Measurements from ENCODE around the gene SCN3A. TPM values are rescaled to one million over a fixed set of nuclear protein-coding genes. Genes with fewer than 3 reads are reported as not detected.

SCN3A gene
- total RNA-seq, 1 experiment from 2014 or later, result 1.5 TPM

DNA sequence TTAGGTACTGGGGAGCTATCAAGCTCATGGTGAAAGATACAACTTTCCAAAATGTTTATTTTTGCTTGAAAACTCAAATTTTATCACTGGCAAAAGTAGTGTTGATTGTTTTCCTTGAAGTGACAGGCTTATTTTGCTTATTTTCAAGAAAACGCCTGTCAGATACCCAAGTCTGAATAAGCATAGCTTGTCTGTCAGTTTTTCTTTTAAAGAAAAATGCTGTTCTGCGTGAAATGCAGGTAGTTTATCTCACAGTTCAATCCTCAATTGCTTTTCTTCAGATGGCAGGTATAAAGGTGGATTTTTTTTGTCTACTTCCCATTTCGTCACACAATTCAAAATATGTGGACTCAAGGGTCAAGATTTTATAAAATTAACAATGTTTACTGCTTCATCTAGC lies 145.9 kb downstream of the SCN3A start:
- DNase-seq (ENCODE audit: low read depth), result no peak

DNA sequence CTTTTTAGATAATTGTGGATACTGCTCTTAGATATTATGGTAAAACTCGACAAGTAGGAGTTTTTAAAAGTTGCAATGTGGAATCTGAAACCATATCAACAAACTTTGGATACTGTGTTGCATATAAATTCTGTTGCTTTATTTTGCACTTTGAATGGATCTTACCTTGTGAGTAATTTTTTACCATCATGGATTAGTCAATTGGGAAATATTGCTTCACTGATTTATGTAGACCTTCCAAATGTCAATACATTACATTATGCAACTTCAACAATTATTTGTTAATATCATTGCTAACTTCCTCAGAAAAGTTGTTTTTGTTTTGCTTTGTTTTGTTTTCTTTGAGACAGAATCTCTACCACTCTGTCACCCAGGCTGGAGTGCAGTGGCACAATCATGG lies 146.5 kb downstream of the SCN3A start:
- no peak for DNase-seq (ENCODE audit: low read depth)

- no peak for DNase-seq (ENCODE audit: low read depth)
These were observed 147.3 kb downstream of the SCN3A start for GRCh38 chr2:165056564-165056963.

GRCh38 chr2:165055082-165055851 lies 148.6 kb downstream of the SCN3A start:
- no peak for DNase-seq (ENCODE audit: low read depth)

DNA sequence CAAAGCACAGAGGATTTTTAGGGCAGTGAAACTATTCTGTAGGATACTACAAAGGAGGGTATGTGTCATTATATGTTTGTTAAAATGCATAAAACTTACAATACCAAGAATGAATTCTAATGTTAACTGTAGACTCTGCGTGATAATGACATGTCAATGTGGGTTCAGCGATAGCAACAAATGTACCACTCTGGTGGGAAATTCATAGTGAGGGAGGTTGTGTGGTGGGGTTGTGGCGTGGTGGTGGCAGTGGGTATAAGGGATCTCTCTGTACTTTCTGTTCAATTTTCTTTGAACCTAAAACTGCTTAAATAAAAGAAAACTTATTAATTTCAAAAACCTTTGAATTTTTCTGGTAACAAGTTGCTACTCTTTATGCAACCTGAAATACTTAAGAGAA lies 149.2 kb downstream of the SCN3A start:
- no peak for DNase-seq (ENCODE audit: low read depth)

- no peak for DNase-seq (ENCODE audit: low read depth)
These were observed 159.1 kb downstream of the SCN3A start for GRCh38 chr2:165044505-165045303.

Other genes with a start within 250 kb of the SCN3A start
- not detected in 2 replicates for gene SLC38A11, start 248.5 kb downstream of the SCN3A start, total RNA-seq (2014; rRNA removed; shearing (Covaris generic))
- 4.4 and 4.6 TPM in 2 replicates for gene SCN2A, start 35.4 kb upstream of the SCN3A start, total RNA-seq (2014; rRNA removed; shearing (Covaris generic))